Fibroblast of lung (primary cell): ENCODE measurements around the gene TIMP2.

Experiments
- CTCF ChIP-seq, 2 donors: IDR thresholded peaks in 1 of 2; conservative IDR thresholded peaks in 1 of 2; 1 replicate in 1 of 2; 2 replicates in 1 of 2; pipeline ENCODE4 v1.5.1; 2011 to 2012; ENCODE audit warnings: low read length in 2 of 2, control low read depth in 1 of 2, inconsistent platforms in 1 of 2, low read depth in 1 of 2, mild to moderate bottlenecking in 1 of 2
- EZH2 ChIP-seq: IDR thresholded peaks from 2 replicates; pipeline ENCODE4 v1.5.1; 2012; ENCODE audit warnings: low read length, control low read depth, mild to moderate bottlenecking; ENCODE audit errors: missing control alignments

DNA sequence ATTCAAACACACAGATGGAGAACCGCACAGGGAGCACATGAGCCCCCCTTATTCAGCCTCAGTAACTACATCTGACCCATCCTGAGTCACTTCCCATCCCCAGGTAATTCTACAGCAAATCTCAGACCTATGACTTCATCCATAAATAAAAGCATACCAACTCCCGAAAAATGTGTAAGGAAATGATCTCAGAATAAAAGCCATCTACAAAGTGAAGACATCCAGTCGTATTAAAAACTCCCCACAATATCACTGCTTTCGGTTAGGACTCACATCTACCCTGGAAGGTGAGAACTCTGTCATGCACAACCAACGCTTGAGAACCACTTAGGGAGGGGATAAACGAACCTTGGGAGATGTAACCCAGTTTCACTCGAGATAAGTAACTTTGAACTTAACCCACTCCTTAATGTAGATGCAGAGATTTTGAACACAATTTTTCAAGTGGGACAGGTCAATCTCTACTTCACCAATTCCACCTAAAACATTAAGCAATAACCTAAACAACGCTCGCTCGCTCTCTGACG is 85.9 kb downstream of the TIMP2 start:
- TF ChIP-seq CTCF (conservative IDR thresholded peaks at IDR 0.05 in 1 of 2, IDR thresholded peaks at IDR 0.05 in 1 of 2; ENCODE audit: low read depth in 1 of 2, low read length in 2 of 2) (no peak), EZH2 (no peak)
